ENCODE results near the gene WNT1. TPM values are rescaled to one million over a fixed set of nuclear protein-coding genes. Genes with fewer than 3 reads are reported as not detected.

Gene WNT1
- total and polyA plus RNA-seq, 11 donors = 0.29 TPM; not detected in 10

GRCh38 chr12:48982397-48983080, 4.4 kb downstream of the WNT1 start:
- DNase-seq (no peak), ATAC-seq (no peak)
- H3K9me3 ChIP-seq = no peaks in the 10 kb centered on the region
- H3K4me1 ChIP-seq = peaks cover 7 to 57% (median 41%) of the 10 kb centered on the region in 12 donors
- intact Hi-C loops (cut with DNase I) = loop anchor here in 2 of 10 donors (10.0 kb wide), 1 partner anchor 128 kb away; the partner anchor contains the start of gene DDX23 (in 2 of the 2)
- no peak for TF ChIP-seq CTCF (IDR thresholded peaks at IDR 0.05)
- TF ChIP-seq POLR2A (IDR thresholded peaks at IDR 0.05) = no peak
- no peak overlapping the region for H3K4me3 ChIP-seq
- no peaks in the 10 kb centered on the region for H3K36me3 ChIP-seq
- H3K27me3 ChIP-seq = peaks cover 42 to 94% (median 52%) of the 10 kb centered on the region in 9 donors
- 44 to 58% (median 55%) methylated on average over 6 of the region's 6 CpGs for WGBS, 4 donors
- no peak overlapping the region for H3K27ac ChIP-seq

GRCh38 chr12:48985475-48985897, 7.4 kb downstream of the WNT1 start:
- ATAC-seq (peak; percentile 86 to 92 (median 89)), DNase-seq (peak in 4 of 5 donors; percentile 68 to 82 (median 76))
- TF ChIP-seq CTCF (IDR thresholded peaks at IDR 0.05) (no peak), POLR2A (IDR thresholded peaks at IDR 0.05) (no peak)
- H3K9me3 ChIP-seq = no peaks in the 10 kb centered on the region
- H3K27me3 ChIP-seq = peaks cover 15 to 87% (median 27%) of the 10 kb centered on the region in 9 donors
- 12 to 18% (median 15%) methylated on average over 10 of the region's 10 CpGs for WGBS, 4 donors
- H3K36me3 ChIP-seq = no peaks in the 10 kb centered on the region
- peak overlapping the region in 2 of 12 donors; percentile 34 to 55 for H3K27ac ChIP-seq
- H3K4me1 ChIP-seq = peaks cover 0 to 31% (median 13%) of the 10 kb centered on the region in 12 donors
- peak overlapping the region in 4 of 12 donors; percentile 6 to 35 (median 24) for H3K4me3 ChIP-seq
- intact Hi-C loops (cut with DNase I) = loop anchor here in 4 of 10 donors (5.0 to 10.0 kb wide), 3 partner anchors 63 to 133 kb away; partner anchors contain the start of gene DDX23 (in 3 of the 4)

- H3K4me1 ChIP-seq = peaks cover 0 to 27% (median 9%) of the 10 kb centered on the region in 12 donors
- ATAC-seq (no peak), DNase-seq (peak in 1 of 5 donors; percentile 5)
- no peak overlapping the region for H3K27ac ChIP-seq
- intact Hi-C loops (cut with DNase I) = loop anchor here in 4 of 10 donors (5.0 to 10.0 kb wide), 3 partner anchors 64 to 134 kb away; partner anchors contain the start of gene DDX23 (in 3 of the 4)
- no peaks in the 10 kb centered on the region for H3K36me3 ChIP-seq
- H3K9me3 ChIP-seq = no peaks in the 10 kb centered on the region
- WGBS, 4 donors = 56 to 67% (median 65%) methylated on average over 2 of the region's 2 CpGs
- peaks cover 11 to 83% (median 23%) of the 10 kb centered on the region in 9 donors for H3K27me3 ChIP-seq
- no peak for TF ChIP-seq POLR2A (IDR thresholded peaks at IDR 0.05)
- TF ChIP-seq CTCF (IDR thresholded peaks at IDR 0.05) = no peak
- H3K4me3 ChIP-seq = no peak overlapping the region
Measured at GRCh38 chr12:48985901-48986300, 7.8 kb downstream of the WNT1 start.

- H3K4me1 ChIP-seq = peaks cover 0 to 18% (median 4%) of the 10 kb centered on the region in 12 donors
- no peak for ATAC-seq
- no peak overlapping the region for H3K4me3 ChIP-seq
- no peak overlapping the region for H3K27ac ChIP-seq
- no peaks in the 10 kb centered on the region for H3K9me3 ChIP-seq
- H3K36me3 ChIP-seq = no peaks in the 10 kb centered on the region
- intact Hi-C loops (cut with DNase I) = loop anchor here in 4 of 10 donors (5.0 to 10.0 kb wide), 3 partner anchors 65 to 135 kb away; partner anchors contain the start of gene DDX23 (in 3 of the 4)
- peaks cover 2 to 78% (median 14%) of the 10 kb centered on the region in 9 donors for H3K27me3 ChIP-seq
- WGBS, 4 donors = 55 to 74% (median 63%) methylated on average over 15 to 23 of the region's 23 CpGs
- DNase-seq = no peak
- TF ChIP-seq CTCF (IDR thresholded peaks at IDR 0.05) (no peak), POLR2A (IDR thresholded peaks at IDR 0.05) (no peak)
Measured at GRCh38 chr12:48986720-48987291, 8.7 kb downstream of the WNT1 start.
